HUES6 (cell line): ENCODE data around the gene BPTF.
"Not testable (repeated sequence)": the region's sequence is repeated elsewhere in the genome, so short reads cannot be mapped to it uniquely, and the experiment has no call there.

ENCODE experiments used
- H3K27ac ChIP-seq: 2 replicates; pipeline ENCODE4 v1.7.0; 2013; ENCODE audit warnings: low read depth, mild to moderate bottlenecking, low read length, inconsistent platforms
- H3K27me3 ChIP-seq: 2 replicates; pipeline ENCODE4 v1.6.1; 2013; ENCODE audit warnings: low read length; ENCODE audit not compliant: control insufficient read depth, insufficient read depth
- H3K36me3 ChIP-seq: 2 replicates; pipeline ENCODE4 v1.6.1; 2013; ENCODE audit warnings: low read length; ENCODE audit not compliant: control insufficient read depth, insufficient read depth
- H3K4me1 ChIP-seq: 2 replicates; pipeline ENCODE4 v1.6.1; 2013; ENCODE audit warnings: low read length; ENCODE audit not compliant: control insufficient read depth, insufficient read depth
- H3K4me3 ChIP-seq: 2 replicates; pipeline ENCODE4 v1.5.1; 2013; ENCODE audit warnings: low read depth, low read length
- H3K9ac ChIP-seq: one replicate; pipeline ENCODE4 v1.6.1; 2013; ENCODE audit warnings: mild to moderate bottlenecking, low read length
- H3K9me3 ChIP-seq: 2 replicates; pipeline ENCODE4 v1.6.1; 2013; ENCODE audit warnings: low read depth, low read length; ENCODE audit not compliant: control insufficient read depth, insufficient read depth

BPTF gene

GRCh38 chr17:67834634-67835033 is 9.3 kb downstream of the BPTF start:
- no peaks in the 10 kb centered on the region for H3K36me3 ChIP-seq
- no peaks in the 10 kb centered on the region for H3K27me3 ChIP-seq
- H3K4me3 ChIP-seq = no peak overlapping the region
- H3K9me3 ChIP-seq = no peaks in the 10 kb centered on the region
- H3K9ac ChIP-seq = no peak overlapping the region
- peaks cover 15% of the 10 kb centered on the region for H3K4me1 ChIP-seq
- H3K27ac ChIP-seq = no peak overlapping the region

- no peak overlapping the region for H3K9ac ChIP-seq
- H3K27me3 ChIP-seq = no peaks in the 10 kb centered on the region
- no peaks in the 10 kb centered on the region for H3K36me3 ChIP-seq
- no peaks in the 10 kb centered on the region for H3K4me1 ChIP-seq
- no peak overlapping the region for H3K4me3 ChIP-seq
- H3K9me3 ChIP-seq = no peaks in the 10 kb centered on the region
- H3K27ac ChIP-seq = no peak overlapping the region
Measured at GRCh38 chr17:67836205-67836987, 11.1 kb downstream of the BPTF start.

GRCh38 chr17:67837965-67838364 is 12.7 kb downstream of the BPTF start:
- no peak overlapping the region for H3K9ac ChIP-seq
- no peak overlapping the region for H3K4me3 ChIP-seq
- no peak overlapping the region for H3K27ac ChIP-seq
- H3K27me3 ChIP-seq = no peaks in the 10 kb centered on the region
- no peaks in the 10 kb centered on the region for H3K9me3 ChIP-seq
- no peaks in the 10 kb centered on the region for H3K36me3 ChIP-seq
- no peaks in the 10 kb centered on the region for H3K4me1 ChIP-seq

- no peak overlapping the region for H3K9ac ChIP-seq
- no peak overlapping the region for H3K4me3 ChIP-seq
- no peak overlapping the region for H3K27ac ChIP-seq
- H3K4me1 ChIP-seq = no peaks in the 10 kb centered on the region
- H3K27me3 ChIP-seq = no peaks in the 10 kb centered on the region
- H3K9me3 ChIP-seq = no peaks in the 10 kb centered on the region
- H3K36me3 ChIP-seq = no peaks in the 10 kb centered on the region
Measured at GRCh38 chr17:67838538-67838937, 13.2 kb downstream of the BPTF start.

GRCh38 chr17:67841992-67842391 is 16.7 kb downstream of the BPTF start:
- Histone ChIP-seq H3K4me3 (no peak overlapping the region), H3K27ac (no peak overlapping the region), H3K27me3 (no peaks in the 10 kb centered on the region), H3K4me1 (no peaks in the 10 kb centered on the region), H3K36me3 (no peaks in the 10 kb centered on the region), H3K9ac (no peak overlapping the region), H3K9me3 (no peaks in the 10 kb centered on the region)

- Histone ChIP-seq H3K9me3 (no peaks in the 10 kb centered on the region), H3K27me3 (no peaks in the 10 kb centered on the region), H3K36me3 (no peaks in the 10 kb centered on the region), H3K27ac (no peak overlapping the region), H3K9ac (no peak overlapping the region), H3K4me3 (no peak overlapping the region), H3K4me1 (no peaks in the 10 kb centered on the region)
Measured at GRCh38 chr17:67842648-67843047, 17.3 kb downstream of the BPTF start.

- Histone ChIP-seq H3K9me3 (peaks cover 2% of the 10 kb centered on the region; the same call in 1 of the 2 replicates), H3K4me1 (no peaks in the 10 kb centered on the region), H3K9ac (no peak overlapping the region), H3K27me3 (no peaks in the 10 kb centered on the region), H3K27ac (no peak overlapping the region), H3K36me3 (no peaks in the 10 kb centered on the region), H3K4me3 (no peak overlapping the region)
Measured at GRCh38 chr17:67845374-67845773, 20.1 kb downstream of the BPTF start.

GRCh38 chr17:67848189-67848588 is 22.9 kb downstream of the BPTF start:
- H3K27ac ChIP-seq, H3K4me3 ChIP-seq, H3K4me1 ChIP-seq, H3K9me3 ChIP-seq, H3K36me3 ChIP-seq, H3K9ac ChIP-seq, H3K27me3 ChIP-seq: not testable (repeated sequence)

GRCh38 chr17:67848846-67849245 is 23.5 kb downstream of the BPTF start:
- not testable (repeated sequence) for H3K4me3 ChIP-seq, H3K27ac ChIP-seq, H3K36me3 ChIP-seq, H3K9me3 ChIP-seq, H3K27me3 ChIP-seq, H3K9ac ChIP-seq, H3K4me1 ChIP-seq

- Histone ChIP-seq H3K9ac (no peak overlapping the region), H3K4me3 (no peak overlapping the region), H3K36me3 (peaks cover 23% of the 10 kb centered on the region), H3K4me1 (no peaks in the 10 kb centered on the region), H3K27ac (no peak overlapping the region), H3K27me3 (no peaks in the 10 kb centered on the region), H3K9me3 (peaks cover 2% of the 10 kb centered on the region; the same call in 1 of the 2 replicates)
Measured at GRCh38 chr17:67850991-67851631, 25.8 kb downstream of the BPTF start.

- H3K27ac ChIP-seq = no peak overlapping the region
- H3K27me3 ChIP-seq = no peaks in the 10 kb centered on the region
- H3K9me3 ChIP-seq = peaks cover 2% of the 10 kb centered on the region; the same call in 1 of the 2 replicates
- H3K4me1 ChIP-seq = no peaks in the 10 kb centered on the region
- H3K9ac ChIP-seq = no peak overlapping the region
- H3K36me3 ChIP-seq = peaks cover 26% of the 10 kb centered on the region
- no peak overlapping the region for H3K4me3 ChIP-seq
Measured at GRCh38 chr17:67853703-67854102, 28.4 kb downstream of the BPTF start.
